Endothelial cell (in vitro differentiated cells): Measurements from ENCODE around the gene PPP2R3B. TPM values are rescaled to one million over a fixed set of nuclear protein-coding genes. Genes with fewer than 3 reads are reported as not detected.
A peak's percentile ranks its signal among the peaks of the same experiment; 100 is the strongest.
"Not testable (repeated sequence)": the region's sequence is repeated elsewhere in the genome, so short reads cannot be mapped to it uniquely, and the experiment has no call there.

ENCODE experiments used
- DNase-seq: peaks from one replicate; pipeline ENCODE4 v3.0.0; 2021; ENCODE audit warnings: low spot score
- H3K27ac Mint-ChIP-seq: one replicate; pipeline ENCODE4 v1.8.0; 2021; ENCODE audit warnings: mixed read lengths, inconsistent platforms; ENCODE audit not compliant: unreplicated experiment
- H3K27me3 Mint-ChIP-seq: one replicate; pipeline ENCODE4 v1.8.0; 2021; ENCODE audit warnings: mild to moderate bottlenecking, moderate library complexity, mixed read lengths, inconsistent platforms; ENCODE audit not compliant: unreplicated experiment
- H3K36me3 Mint-ChIP-seq: one replicate; pipeline ENCODE4 v1.8.0; 2021; ENCODE audit warnings: mild to moderate bottlenecking, low read depth, mixed read lengths, inconsistent platforms; ENCODE audit not compliant: unreplicated experiment
- H3K4me1 Mint-ChIP-seq: one replicate; pipeline ENCODE4 v1.8.0; 2021; ENCODE audit warnings: mild to moderate bottlenecking, mixed read lengths, inconsistent platforms; ENCODE audit not compliant: unreplicated experiment
- H3K4me3 Mint-ChIP-seq: one replicate; pipeline ENCODE4 v1.8.0; 2021; ENCODE audit warnings: mild to moderate bottlenecking, mixed read lengths, inconsistent platforms; ENCODE audit not compliant: unreplicated experiment
- H3K9me3 Mint-ChIP-seq: one replicate; pipeline ENCODE4 v1.8.0; 2021; ENCODE audit warnings: mixed read lengths, inconsistent platforms; ENCODE audit not compliant: unreplicated experiment
- CTCF ChIP-seq: fragments of 200-600 bp; sonication (generic); IDR thresholded peaks from one replicate; pipeline ENCODE4 v1.5.0; 2021; ENCODE audit warnings: antibody characterized with exemption; ENCODE audit not compliant: unreplicated experiment
- total RNA-seq: library from RNA; stranded (reverse); fragmentation: NEBNext Ultra II Directional; extraction: Animal tissue kit (Norgen Biotek cat#: 25700); gene quantifications from one replicate; pipeline ENCODE4 v1.2.1, GENCODE V29; 2021; ENCODE audit not compliant: unreplicated experiment

The PPP2R3B gene
- total RNA-seq, 1 donor from 2014 or later: 44.0 TPM

GRCh38 chrX:386239-386767 lies 404 bp downstream of the PPP2R3B start:
- Mint-ChIP-seq H3K4me1 (peaks cover 8% of the 10 kb centered on the region), H3K9me3 (no peaks in the 10 kb centered on the region), H3K27ac (peak overlapping the region; percentile 64), H3K36me3 (peaks cover 12% of the 10 kb centered on the region), H3K4me3 (peak overlapping the region; percentile 90), H3K27me3 (peaks cover 13% of the 10 kb centered on the region)
- TF ChIP-seq CTCF: no peak
- peak; percentile 26 for DNase-seq

- not testable (repeated sequence) for H3K9me3 Mint-ChIP-seq, DNase-seq, H3K27me3 Mint-ChIP-seq, H3K4me1 Mint-ChIP-seq
- H3K4me3 Mint-ChIP-seq: peak overlapping the region; percentile 90
- H3K27ac Mint-ChIP-seq: peak overlapping the region; percentile 64
- peaks cover 12% of the 10 kb centered on the region for H3K36me3 Mint-ChIP-seq
Measured at GRCh38 chrX:385736-386135, 971 bp downstream of the PPP2R3B start.

- Mint-ChIP-seq H3K27me3 (peaks cover 9% of the 10 kb centered on the region), H3K9me3 (no peaks in the 10 kb centered on the region), H3K27ac (no peak overlapping the region), H3K4me1 (peaks cover 8% of the 10 kb centered on the region), H3K36me3 (peaks cover 12% of the 10 kb centered on the region), H3K4me3 (peak overlapping the region; percentile 79)
- no peak for TF ChIP-seq CTCF
- DNase-seq: no peak
Measured at GRCh38 chrX:384861-385260, 1.8 kb downstream of the PPP2R3B start.

GRCh38 chrX:378443-378842 lies 8.3 kb downstream of the PPP2R3B start:
- Mint-ChIP-seq H3K4me3 (no peak overlapping the region), H3K27ac (no peak overlapping the region), H3K9me3 (no peaks in the 10 kb centered on the region), H3K4me1 (peaks cover 20% of the 10 kb centered on the region), H3K27me3 (peaks cover 4% of the 10 kb centered on the region), H3K36me3 (peaks cover 12% of the 10 kb centered on the region)
- no peak for TF ChIP-seq CTCF
- no peak for DNase-seq

- peaks cover 12% of the 10 kb centered on the region for H3K27me3 Mint-ChIP-seq
- H3K4me3 Mint-ChIP-seq, H3K27ac Mint-ChIP-seq, DNase-seq, H3K9me3 Mint-ChIP-seq: not testable (repeated sequence)
- H3K4me1 Mint-ChIP-seq: peaks cover 28% of the 10 kb centered on the region
- peaks cover 20% of the 10 kb centered on the region for H3K36me3 Mint-ChIP-seq
Measured at GRCh38 chrX:376206-376605, 10.5 kb downstream of the PPP2R3B start.

- DNase-seq: no peak
- H3K27me3 Mint-ChIP-seq: peaks cover 16% of the 10 kb centered on the region
- peak overlapping the region; percentile 88 for H3K4me3 Mint-ChIP-seq
- peak overlapping the region; percentile 77 for H3K27ac Mint-ChIP-seq
- peaks cover 28% of the 10 kb centered on the region for H3K4me1 Mint-ChIP-seq
- H3K36me3 Mint-ChIP-seq: peaks cover 20% of the 10 kb centered on the region
- no peak for TF ChIP-seq CTCF
- no peaks in the 10 kb centered on the region for H3K9me3 Mint-ChIP-seq
Measured at GRCh38 chrX:375181-376036, 11.3 kb downstream of the PPP2R3B start.
